K562 (cell line): ENCODE results near the gene YTHDC1. TPM values are rescaled to one million over a fixed set of nuclear protein-coding genes. Genes with fewer than 3 reads are reported as not detected.
A peak's percentile ranks its signal among the peaks of the same experiment; 100 is the strongest.

Experiments used
- ATAC-seq: fragments of 200-7000 bp; cut with Tn5 transposase; 3 replicates; pipeline ENCODE4 v1.9.1; 2020; ENCODE audit warnings: moderate library complexity
- BruUV-seq: library from RNA; stranded (reverse); fragments of 400-500 nt; replicated peaks from 2 replicates; lab custom pipeline; 2021; lab: Mats Ljungman, UMichigan
- CTCF ChIA-PET: fragments of 300-600 bp; formaldehyde crosslinking; extraction: SDS; loops from one replicate; lab custom pipeline; 2021; ENCODE audit warnings: low intra/inter-chr PET ratio; lab: Yijun Ruan, JAX
- POLR2A ChIA-PET: fragments of 300-600, 350-650 bp; sonication (Branson Sonifier 250); formaldehyde crosslinking; extraction: SDS; loops from one replicate; lab custom pipeline; 2021; ENCODE audit warnings: antibody characterized with exemption, inconsistent platforms; lab: Yijun Ruan, JAX
- DNase-seq, 4 experiments: peaks; one replicate each; pipeline versions ENCODE4 v3.0.0 to v3.0.0-alpha.2; 2011 to 2018; ENCODE audit warnings: low spot score in 3 of 4, mixed read lengths in 3 of 4; ENCODE audit errors: extremely low read depth in 1 of 4
- FAIRE-seq: peaks from 2 replicates; lab custom pipeline; 2011; peaks lifted over from hg19 to GRCh38; lab: Jason Lieb, UNC
- H2AFZ ChIP-seq: 2 replicates; pipeline ENCODE4 v1.6.0; 2011; ENCODE audit warnings: low read depth, low read length, control low read depth, inconsistent platforms
- H3K27ac ChIP-seq: fragments of 200-600 bp; 3 replicates; pipeline ENCODE4 v1.8.0; 2011; ENCODE audit warnings: low read depth, mild to moderate bottlenecking, control low read depth, inconsistent platforms, low read length, moderate library complexity, mixed read lengths; ENCODE audit errors: extremely low read depth
- H3K27me3 ChIP-seq, 2 experiments: fragments of 300-600 bp in 1 of 2; 2 replicates in 1 of 2; 3 replicates in 1 of 2; pipeline versions ENCODE4 v1.6.0 to v1.8.0; 2011; ENCODE audit warnings: inconsistent platforms in 2 of 2, low read length in 2 of 2, mild to moderate bottlenecking in 1 of 2, mixed read lengths in 1 of 2, moderate library complexity in 1 of 2; ENCODE audit not compliant: control insufficient read depth in 2 of 2, insufficient read depth in 2 of 2
- H3K36me3 ChIP-seq: fragments of 300-600 bp; 3 replicates; pipeline ENCODE4 v1.8.0; 2011; ENCODE audit warnings: mild to moderate bottlenecking, low read length, inconsistent platforms; ENCODE audit not compliant: control insufficient read depth, insufficient read depth
- H3K4me1 ChIP-seq, 2 experiments: fragments of 200-600 bp in 1 of 2; replicated peaks in 1 of 2; 2 replicates in 1 of 2; 3 replicates in 1 of 2; pipeline versions ENCODE4 v1.5.1 to v1.8.0; 2011; ENCODE audit warnings: inconsistent platforms in 2 of 2, low read length in 2 of 2, mild to moderate bottlenecking in 1 of 2, mixed read lengths in 1 of 2, moderate library complexity in 1 of 2; ENCODE audit not compliant: control insufficient read depth in 2 of 2, insufficient read depth in 2 of 2
- H3K4me2 ChIP-seq: 2 replicates; pipeline ENCODE4 v1.6.1; 2011; ENCODE audit warnings: low read length, control low read depth, inconsistent platforms, mixed read lengths; ENCODE audit not compliant: insufficient read depth
- H3K4me3 ChIP-seq: fragments of 200-600 bp; sonication (generic), shearing (Covaris generic); 2 replicates; pipeline ENCODE4 v1.5.1; 2016; ENCODE audit warnings: control low read depth, inconsistent platforms
- H3K79me2 ChIP-seq: fragments of 200-600 bp; 3 replicates; pipeline ENCODE4 v1.8.0; 2011; ENCODE audit warnings: low read length, inconsistent platforms; ENCODE audit not compliant: control insufficient read depth, insufficient read depth
- H3K9ac ChIP-seq, 2 experiments: 2 replicates each; pipeline versions ENCODE4 v1.6.0 to v1.6.1; 2011; ENCODE audit warnings: low read depth in 2 of 2, low read length in 2 of 2, control low read depth in 1 of 2, inconsistent platforms in 1 of 2, mild to moderate bottlenecking in 1 of 2, mixed read lengths in 1 of 2; ENCODE audit not compliant: insufficient read depth in 1 of 2
- H3K9me1 ChIP-seq: one replicate; pipeline ENCODE4 v1.6.0; 2011; ENCODE audit warnings: inconsistent platforms, mild to moderate bottlenecking, low read length, moderate library complexity; ENCODE audit not compliant: control insufficient read depth, insufficient read depth
- H3K9me3 ChIP-seq: replicated peaks from 2 replicates; pipeline ENCODE4 v1.5.1; 2011; ENCODE audit warnings: low read depth, low read length, inconsistent platforms; ENCODE audit not compliant: control insufficient read depth, insufficient read depth
- H4K20me1 ChIP-seq: replicated peaks from 2 replicates; pipeline ENCODE4 v1.6.1; 2011; ENCODE audit warnings: low read length, inconsistent platforms, mixed read lengths; ENCODE audit not compliant: control insufficient read depth, insufficient read depth
- ATF3 ChIP-seq, 2 experiments: fragments of 450-650 bp in 1 of 2; sonication (generic) in 1 of 2; formaldehyde crosslinking in 1 of 2; IDR thresholded peaks in 1 of 2; conservative IDR thresholded peaks in 1 of 2; 2 replicates each; pipeline versions ENCODE4 v1.6.1 to v1.8.1; 2016 to 2023; ENCODE audit warnings: mild to moderate bottlenecking in 2 of 2, moderate library complexity in 2 of 2, inconsistent platforms in 1 of 2, missing genetic modification reagents in 1 of 2
- CBX3 ChIP-seq, 2 experiments: IDR thresholded peaks; 1 replicate in 1 of 2; 2 replicates in 1 of 2; pipeline ENCODE4 v1.6.1; 2012; ENCODE audit warnings: inconsistent platforms in 2 of 2, low read length in 2 of 2, borderline replicate concordance in 1 of 2, control low read depth in 1 of 2
- CEBPG ChIP-seq, 3 experiments: fragments of 200-800 bp in 1 of 3; sonication (Bioruptor generic) in 1 of 3; sonication (generic) in 1 of 3; formaldehyde crosslinking in 1 of 3; IDR thresholded peaks in 2 of 3; conservative IDR thresholded peaks in 1 of 3; 2 replicates each; pipeline versions ENCODE4 v1.6.1 to v1.8.0; 2016 to 2022; ENCODE audit warnings: missing compliant biosample characterization in 2 of 3, missing genetic modification characterization in 2 of 3, mild to moderate bottlenecking in 1 of 3, missing genetic modification reagents in 1 of 3
- FOSL1 ChIP-seq: fragments of 200-800 bp; sonication (Bioruptor generic); conservative IDR thresholded peaks from 2 replicates; pipeline ENCODE4 v1.6.1; 2016; ENCODE audit warnings: missing genetic modification characterization, missing compliant biosample characterization
- ZNF347 ChIP-seq: fragments of 450-650 bp; formaldehyde crosslinking; IDR thresholded peaks from 2 replicates; pipeline ENCODE4 v1.4.0; 2020; ENCODE audit warnings: low read depth, mild to moderate bottlenecking, moderate library complexity
- WGBS: fragments of 100-300 bp; shearing (Covaris generic); methylation state at CpG from one replicate; pipeline ENCODE4 v1.1.6; 2016; ENCODE audit warnings: low coverage, mixed read lengths; ENCODE audit not compliant: insufficient coverage; ENCODE audit errors: missing lambda C conversion rate; 5-methylcytosine and 5-hydroxymethylcytosine counted together
- in situ Hi-C: fragments of 300-500 bp; cut with MboI; formaldehyde crosslinking; loops from 4 replicates; pipeline ENCODE4 v1.15.0; 2018; ENCODE audit warnings: inconsistent platforms, mixed read lengths
- intact Hi-C: fragments of 100-400 bp; cut with micrococcal nuclease; formaldehyde crosslinking; loops from 2 replicates; pipeline ENCODE4 v1.14.2; 2022
- polyA plus RNA-seq, 8 experiments: library from polyadenylated mRNA; depleted of rRNA in 4 of 8; stranded (reverse) in 5 of 8; unstranded in 3 of 8; fragments of >200 nt; fragmentation: Nextera tagmentation in 2 of 8; fragmentation: Illumina TruSeq in 1 of 8; extraction: Ambion mirVana in 2 of 8; extraction: Trizol in 1 of 8; gene quantifications; 2 replicates each; pipeline versions ENCODE4 v1.2.1 to v1.2.3, GENCODE V29; 2011 to 2014; ENCODE audit warnings: inconsistent platforms in 1 of 8, missing spikeins in 1 of 8
- total RNA-seq, 7 experiments: library from RNA; depleted of rRNA in 6 of 7; stranded (reverse); fragments of >200 nt in 6 of 7; fragmentation: Illumina TruSeq in 2 of 7; extraction: Trizol in 2 of 7; gene quantifications; 2 replicates each; pipeline versions ENCODE4 v1.2.1 to v1.2.3, GENCODE V29; 2011 to 2021; ENCODE audit warnings: low replicate concordance in 1 of 7
- TF ChIP-seq, protein P1 (sequence below): sonication (generic); formaldehyde crosslinking; IDR thresholded peaks from 2 replicates; pipeline ENCODE4 v1.8.1; 2023; ENCODE audit warnings: mild to moderate bottlenecking, missing genetic modification reagents

The YTHDC1 gene
- total and polyA plus RNA-seq, 9 of the 15 experiments (the other 6 are each of a cell fraction or from before 2014, with no cell fraction given): 9.8 to 65.4 (median 51.7) TPM

DNA sequence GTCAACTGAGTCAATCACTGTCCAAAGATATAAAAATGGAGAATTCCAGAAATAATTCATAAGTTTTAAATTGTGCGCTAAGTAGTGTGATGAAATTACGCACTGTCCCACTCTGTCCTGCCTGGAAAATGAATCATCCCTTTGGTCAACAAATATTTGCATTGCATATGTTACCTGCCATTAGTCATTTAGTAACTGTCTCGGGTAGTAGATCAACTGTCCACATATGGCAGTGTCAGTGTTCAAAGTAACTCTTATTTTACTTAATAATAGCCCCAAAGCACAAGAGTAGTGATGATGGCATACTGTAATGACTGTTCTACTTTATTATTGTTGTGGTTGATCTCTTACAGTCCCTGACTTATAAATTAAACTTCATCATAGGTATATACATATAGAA, 3.4 kb downstream of the YTHDC1 start:
- WGBS: 80% methylated on average over 3 of the region's 3 CpGs
- peaks cover 11 to 17% of the 10 kb centered on the region in 2 experiments; a peak in 4 of 5 replicates for H3K4me1 ChIP-seq
- peaks cover 88% of the 10 kb centered on the region for H3K79me2 ChIP-seq
- intact Hi-C loops: no loop called here
- ChIA-PET POLR2A (interaction anchor here (1.4 kb wide), 1 partner anchor 13 kb away, joined by 8 read pairs; no protein-coding TSS in a partner anchor), CTCF (no interaction called here)
- H3K36me3 ChIP-seq: peaks cover 17% of the 10 kb centered on the region; the same call in 2 of the 3 replicates
- FAIRE-seq (no peak), DNase-seq (no peak), ATAC-seq (no peak)
- H3K9me1 ChIP-seq: peaks cover 4% of the 10 kb centered on the region
- in situ Hi-C loops: no loop called here
- no peak overlapping the region for H3K4me3 ChIP-seq
- no peak overlapping the region for H2AFZ ChIP-seq
- no peak overlapping the region for H3K27ac ChIP-seq
- peak overlapping the region; percentile 50; the same call in 1 of the 2 replicates for H3K4me2 ChIP-seq
- peaks cover 2% of the 10 kb centered on the region for H3K9me3 ChIP-seq
- TF ChIP-seq CBX3 (IDR thresholded peaks at IDR 0.05; ENCODE audit: borderline replicate concordance in 1 of 2, low read length in 2 of 2): no peak
- TF ChIP-seq CEBPG (CRISPR knock-in tag; IDR thresholded peaks at IDR 0.05): no peak
- TF ChIP-seq CEBPG (tag; conservative IDR thresholded peaks at IDR 0.05 in 1 of 2, IDR thresholded peaks at IDR 0.05 in 1 of 2): peak in 1 of 2 experiments; percentile 30; a peak in 1 of 4 replicates
- TF ChIP-seq, protein P1, sequence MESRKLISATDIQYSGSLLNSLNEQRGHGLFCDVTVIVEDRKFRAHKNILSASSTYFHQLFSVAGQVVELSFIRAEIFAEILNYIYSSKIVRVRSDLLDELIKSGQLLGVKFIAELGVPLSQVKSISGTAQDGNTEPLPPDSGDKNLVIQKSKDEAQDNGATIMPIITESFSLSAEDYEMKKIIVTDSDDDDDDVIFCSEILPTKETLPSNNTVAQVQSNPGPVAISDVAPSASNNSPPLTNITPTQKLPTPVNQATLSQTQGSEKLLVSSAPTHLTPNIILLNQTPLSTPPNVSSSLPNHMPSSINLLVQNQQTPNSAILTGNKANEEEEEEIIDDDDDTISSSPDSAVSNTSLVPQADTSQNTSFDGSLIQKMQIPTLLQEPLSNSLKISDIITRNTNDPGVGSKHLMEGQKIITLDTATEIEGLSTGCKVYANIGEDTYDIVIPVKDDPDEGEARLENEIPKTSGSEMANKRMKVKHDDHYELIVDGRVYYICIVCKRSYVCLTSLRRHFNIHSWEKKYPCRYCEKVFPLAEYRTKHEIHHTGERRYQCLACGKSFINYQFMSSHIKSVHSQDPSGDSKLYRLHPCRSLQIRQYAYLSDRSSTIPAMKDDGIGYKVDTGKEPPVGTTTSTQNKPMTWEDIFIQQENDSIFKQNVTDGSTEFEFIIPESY: peak; percentile 55; the same call in 1 of the 2 replicates
- TF ChIP-seq ATF3 (IDR thresholded peaks at IDR 0.05): peak; percentile 43; the same call in 1 of the 2 replicates
- TF ChIP-seq ATF3 (CRISPR knock-in tag; conservative IDR thresholded peaks at IDR 0.05): no peak
- no peak for TF ChIP-seq ZNF347 (CRISPR knock-in tag)
- TF ChIP-seq FOSL1 (tag): peak; percentile 55; the same call in 1 of the 2 replicates
- H3K27me3 ChIP-seq: no peaks in the 10 kb centered on the region
- no peak overlapping the region for H3K9ac ChIP-seq
- no TSS peak for BruUV-seq
- peaks cover 44% of the 10 kb centered on the region for H4K20me1 ChIP-seq
